NCI-H2081 treated with DMSO at 0.1 percent for 48 hours (cell line): Measurements from ENCODE around the gene DCHS2.

ENCODE experiments used
- DNase-seq: peaks from one replicate; lab custom pipeline; 2025; lab: John Stamatoyannopoulos, UW

The DCHS2 gene

GRCh38 chr4:154390324-154390723 lies 101.3 kb downstream of the DCHS2 start:
- DNase-seq, result no peak

DNA sequence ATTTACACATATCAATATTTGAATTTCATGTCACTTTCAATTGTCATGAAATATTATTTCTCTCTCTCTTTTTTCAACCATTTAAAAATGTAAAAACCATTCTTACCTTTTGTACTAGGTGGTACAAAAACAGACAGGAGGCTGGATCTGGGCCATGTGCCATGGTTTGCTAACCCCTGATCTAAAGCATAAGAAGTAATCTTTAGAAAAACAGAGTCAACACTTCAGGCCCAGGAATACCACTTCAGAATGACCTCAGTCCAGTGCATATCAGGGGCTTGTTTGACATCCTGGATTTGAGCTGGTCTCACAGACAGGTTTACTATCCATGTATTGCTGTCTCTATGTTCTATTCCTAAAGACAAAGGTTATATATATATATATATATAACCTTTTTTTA lies 102.5 kb downstream of the DCHS2 start:
- no peak for DNase-seq

- no peak for DNase-seq
These were observed 107.6 kb downstream of the DCHS2 start for GRCh38 chr4:154384012-154384411.

DNA sequence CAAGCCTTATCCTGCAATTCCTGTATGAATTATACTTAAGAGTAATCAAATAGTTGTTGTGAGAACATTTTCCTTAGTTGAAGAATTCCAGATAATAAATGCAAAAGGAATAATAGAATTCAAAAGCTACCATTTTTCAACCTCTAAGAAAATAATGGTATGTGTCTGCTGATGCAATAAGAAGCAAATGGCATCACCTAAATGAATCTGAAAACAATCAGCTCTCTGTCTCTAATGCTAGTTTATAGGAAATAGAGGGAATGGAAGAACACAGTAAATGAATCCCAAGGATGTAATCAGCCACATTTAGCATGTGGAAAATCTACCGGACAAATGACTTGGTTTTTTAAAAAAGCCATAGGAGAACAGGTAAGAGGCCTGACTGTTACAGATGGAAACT lies 115.1 kb downstream of the DCHS2 start:
- no peak for DNase-seq

DNA sequence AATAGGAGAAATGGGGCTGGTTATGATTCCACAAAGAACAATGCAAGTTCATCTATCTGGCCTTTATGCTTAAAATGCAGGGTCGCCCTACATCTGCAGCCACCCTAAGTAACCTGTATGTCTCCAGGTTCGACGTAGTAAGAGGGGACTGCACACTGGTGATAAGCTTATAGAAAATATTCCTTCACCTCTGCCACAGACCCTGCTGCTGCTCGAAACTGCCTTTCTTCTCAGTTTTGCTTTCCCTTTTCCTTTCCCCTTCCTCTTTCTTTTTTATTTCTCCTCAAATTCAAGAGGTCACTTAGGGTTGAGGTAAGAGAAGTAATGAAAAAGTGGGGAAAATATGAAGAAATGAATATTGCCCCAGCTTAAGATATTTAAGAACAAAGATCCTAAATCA lies 123.5 kb downstream of the DCHS2 start:
- DNase-seq, result no peak

DNA sequence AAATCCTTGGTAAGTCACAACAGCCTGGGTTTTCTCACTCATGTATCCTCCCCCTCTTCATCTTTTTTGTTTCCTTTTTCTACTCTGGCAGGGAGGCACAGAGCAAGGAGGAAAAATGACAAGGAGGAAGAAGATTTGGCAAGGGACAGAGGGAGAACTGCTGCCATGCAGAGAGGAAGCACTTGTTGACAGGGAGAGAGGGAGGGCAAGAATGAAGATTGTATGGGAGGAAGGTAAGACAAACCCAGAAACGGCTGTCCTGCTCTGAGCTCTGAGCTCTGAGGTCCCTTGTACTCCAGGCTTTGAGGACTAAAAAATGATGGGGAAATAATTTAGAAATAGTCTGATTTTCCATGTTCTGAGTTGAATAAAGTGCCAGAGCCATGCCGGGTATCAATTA lies 123.9 kb downstream of the DCHS2 start:
- no peak for DNase-seq

DNA sequence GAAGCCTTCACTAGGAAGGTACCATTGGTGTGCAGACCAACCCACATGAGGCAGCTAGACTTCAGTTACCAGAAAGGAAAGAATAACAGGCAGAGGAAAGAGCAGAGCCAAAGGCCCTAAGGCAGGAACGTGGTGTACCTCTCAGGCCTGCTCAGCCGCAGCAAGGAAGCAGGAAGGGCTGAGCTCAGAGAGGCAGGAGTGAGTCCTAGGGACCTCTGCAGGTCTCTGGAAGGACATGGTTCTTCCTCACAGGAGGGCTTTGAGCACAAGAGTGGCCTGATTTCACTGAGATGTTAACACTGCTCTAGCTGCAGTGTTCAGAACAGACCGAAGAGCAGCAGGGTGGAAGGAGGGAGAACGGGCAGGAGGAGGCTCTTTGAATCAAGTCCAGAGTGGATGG lies 124.6 kb downstream of the DCHS2 start:
- DNase-seq, result no peak

GRCh38 chr4:154364066-154364845 lies 127.3 kb downstream of the DCHS2 start:
- no peak for DNase-seq

DNA sequence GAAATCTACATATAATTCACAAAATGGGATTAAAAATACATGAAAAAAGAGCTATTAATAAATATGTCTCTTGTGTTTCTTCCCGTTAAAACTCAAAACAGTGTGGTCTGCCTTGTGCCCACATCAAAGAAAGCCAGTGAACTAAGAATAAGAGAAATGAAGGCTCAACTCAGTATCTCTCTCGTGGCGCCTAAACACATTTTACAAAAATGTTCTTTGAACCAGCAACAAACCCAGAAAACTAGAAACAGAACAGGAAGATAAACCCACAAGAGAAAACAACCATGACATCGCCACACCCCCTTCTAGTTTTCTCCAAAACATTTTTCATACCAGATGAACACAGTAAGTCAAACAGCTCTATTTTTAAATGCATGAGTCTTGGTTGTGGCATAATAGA lies 130.1 kb downstream of the DCHS2 start:
- no peak for DNase-seq

DNA sequence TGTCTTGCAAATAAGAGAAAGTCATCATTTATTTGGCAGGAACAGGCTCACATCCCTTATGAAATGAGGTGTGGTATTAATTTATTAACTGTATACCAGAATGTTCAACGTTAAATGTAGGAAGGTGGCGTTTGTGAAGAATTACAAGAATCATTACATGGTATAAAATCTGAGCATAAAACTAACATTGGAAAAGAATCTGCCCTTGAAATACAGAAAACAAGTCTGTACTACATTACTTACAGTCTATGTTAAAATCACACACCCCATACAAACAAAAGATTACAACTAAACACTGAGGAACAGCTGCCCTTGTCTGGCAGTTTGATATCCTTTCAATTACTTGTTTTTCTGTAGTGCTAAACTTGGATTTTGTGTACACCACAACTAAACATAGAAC lies 131.1 kb downstream of the DCHS2 start:
- DNase-seq, result no peak

- no peak for DNase-seq
These were observed 136.7 kb downstream of the DCHS2 start for GRCh38 chr4:154354883-154355282.

GRCh38 chr4:154349829-154350228 lies 141.8 kb downstream of the DCHS2 start:
- no peak for DNase-seq

- DNase-seq, result no peak
These were observed 142.9 kb downstream of the DCHS2 start for GRCh38 chr4:154348657-154349056.

DNA sequence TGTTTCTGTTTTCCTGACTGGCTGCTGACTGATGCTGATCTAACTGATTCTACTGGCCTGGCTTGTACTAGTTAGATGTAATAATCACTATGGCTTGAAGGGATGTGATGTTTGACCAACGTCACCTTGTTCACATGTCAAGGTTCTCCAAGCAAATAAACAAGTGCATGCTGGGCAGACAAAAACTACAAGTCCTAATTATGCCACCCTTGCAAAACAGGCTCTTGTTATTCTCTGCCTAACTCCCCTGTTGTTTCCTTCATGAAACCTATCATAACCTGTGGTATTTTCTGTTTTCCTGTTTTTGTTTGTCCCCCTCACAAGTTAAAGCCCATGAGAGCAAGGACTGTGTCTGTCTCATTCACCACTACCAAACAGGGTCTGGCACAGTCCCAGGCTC lies 146.2 kb downstream of the DCHS2 start:
- DNase-seq, result no peak

GRCh38 chr4:154344686-154345085 lies 146.9 kb downstream of the DCHS2 start:
- DNase-seq, result no peak

GRCh38 chr4:154343651-154344050 lies 147.9 kb downstream of the DCHS2 start:
- DNase-seq, result no peak

GRCh38 chr4:154341448-154341847 lies 150.2 kb downstream of the DCHS2 start:
- DNase-seq, result no peak

- no peak for DNase-seq
These were observed 156.0 kb downstream of the DCHS2 start for GRCh38 chr4:154335588-154335987.

DNA sequence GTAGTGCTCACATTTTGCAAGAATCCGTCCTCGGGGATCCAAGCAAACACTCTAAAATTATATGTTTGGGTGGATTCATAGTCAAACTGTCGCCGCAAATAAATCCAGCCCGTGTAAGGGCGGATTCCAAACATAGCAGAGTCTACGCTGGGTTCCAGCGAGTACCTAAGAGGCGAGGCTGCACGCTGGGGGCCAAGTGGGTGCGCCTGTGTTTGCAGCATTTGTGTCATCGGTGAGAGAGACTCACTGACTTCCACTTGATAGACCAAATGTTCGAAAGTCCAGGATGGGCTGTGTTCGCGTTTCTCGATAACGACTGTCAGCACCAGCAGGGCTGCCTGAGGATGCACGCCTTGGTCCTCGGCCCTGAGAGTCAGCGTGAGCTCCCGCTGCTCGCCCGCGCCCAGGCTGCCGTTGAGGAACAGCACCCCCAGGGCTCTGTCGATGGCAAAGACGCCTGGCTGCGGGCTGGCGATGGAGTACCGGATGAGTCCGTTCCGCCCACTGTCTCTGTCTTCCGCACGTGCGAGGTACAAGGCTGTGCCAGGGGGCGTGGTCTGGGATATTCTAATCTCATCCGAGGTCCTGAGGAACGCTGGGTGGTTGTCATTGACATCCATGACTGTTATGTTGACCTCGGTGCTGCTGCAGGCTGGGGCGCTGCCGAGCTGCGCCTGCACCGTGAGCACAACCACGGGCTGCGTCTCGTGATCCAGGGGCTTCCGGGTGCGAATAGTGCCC lies 158.7 kb downstream of the DCHS2 start:
- no peak for DNase-seq

- no peak for DNase-seq
These were observed 161.7 kb downstream of the DCHS2 start for GRCh38 chr4:154329939-154330338.

DNA sequence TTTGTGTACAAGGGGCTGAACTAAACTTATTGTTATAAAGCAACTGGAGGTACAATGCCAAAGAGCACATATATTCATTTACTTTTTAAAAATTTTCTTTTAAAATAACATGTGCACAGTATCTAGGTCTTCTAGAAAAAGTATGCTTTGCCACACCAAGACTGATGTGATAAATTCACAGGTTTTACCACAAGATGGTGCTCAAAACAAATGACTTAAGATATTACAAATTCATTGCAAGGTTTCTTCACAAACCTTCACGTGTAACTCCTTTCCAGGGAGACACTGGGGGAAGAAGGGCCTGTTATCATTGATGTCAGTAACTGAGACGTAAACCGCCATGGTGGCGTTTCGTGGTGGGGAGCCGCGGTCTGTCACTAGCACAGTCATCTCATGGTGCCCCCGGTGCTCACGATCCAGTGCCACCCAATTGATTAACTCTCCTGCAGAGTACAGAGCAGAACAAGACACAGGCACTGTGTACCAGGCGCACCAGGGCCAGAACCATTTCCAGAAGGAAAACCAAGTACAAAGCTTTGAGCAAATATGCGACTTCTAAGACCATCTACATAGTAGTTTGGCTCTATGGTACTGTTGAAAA lies 162.2 kb downstream of the DCHS2 start:
- DNase-seq, result no peak

GRCh38 chr4:154328030-154328429 lies 163.6 kb downstream of the DCHS2 start:
- DNase-seq, result no peak

- DNase-seq, result no peak
These were observed 171.1 kb downstream of the DCHS2 start for GRCh38 chr4:154320521-154320920.
